HG02571 (cell line): Measurements from ENCODE around the gene KIAA1671.
"Not testable (repeated sequence)": the region's sequence is repeated elsewhere in the genome, so short reads cannot be mapped to it uniquely, and the experiment has no call there.

Source experiments
- ATAC-seq: cut with Tn5 transposase; IDR thresholded peaks from one replicate; pipeline ENCODE4 v1.9.1; 2021; ENCODE audit warnings: mild to moderate bottlenecking, moderate library complexity; ENCODE audit not compliant: unreplicated experiment

The KIAA1671 gene

DNA sequence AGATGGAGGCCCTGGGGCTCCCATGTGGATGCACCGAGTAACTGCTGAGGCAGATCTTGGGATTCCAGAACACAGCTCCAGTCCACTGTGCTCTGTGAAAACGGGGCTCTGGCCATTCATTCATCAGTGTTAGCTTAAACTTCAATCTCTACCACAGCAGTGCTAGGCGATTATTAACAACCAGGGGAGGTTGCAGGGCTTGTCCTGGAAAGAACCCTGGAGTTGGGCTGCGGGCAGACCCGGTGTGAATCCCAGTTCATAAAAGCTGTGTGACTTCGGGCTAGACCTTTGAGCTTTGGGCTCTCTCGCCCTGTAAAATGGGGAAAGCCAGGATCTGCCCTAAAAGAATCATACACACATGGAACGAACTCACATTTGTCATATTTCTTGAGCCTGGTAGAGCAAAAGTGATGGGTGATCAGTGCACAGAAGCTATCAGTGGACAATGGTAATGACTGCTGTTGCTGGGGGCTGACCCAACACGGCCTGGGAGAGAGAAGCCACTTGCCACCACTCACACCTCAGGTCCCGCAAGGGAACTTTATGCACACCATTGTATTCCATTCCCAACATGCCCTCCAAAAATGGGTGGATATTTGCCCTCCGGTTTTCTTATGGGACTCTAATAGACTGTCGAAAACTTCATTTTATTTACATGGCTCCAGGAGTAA, 231.6 kb downstream of the KIAA1671 start:
- no peak for ATAC-seq

DNA sequence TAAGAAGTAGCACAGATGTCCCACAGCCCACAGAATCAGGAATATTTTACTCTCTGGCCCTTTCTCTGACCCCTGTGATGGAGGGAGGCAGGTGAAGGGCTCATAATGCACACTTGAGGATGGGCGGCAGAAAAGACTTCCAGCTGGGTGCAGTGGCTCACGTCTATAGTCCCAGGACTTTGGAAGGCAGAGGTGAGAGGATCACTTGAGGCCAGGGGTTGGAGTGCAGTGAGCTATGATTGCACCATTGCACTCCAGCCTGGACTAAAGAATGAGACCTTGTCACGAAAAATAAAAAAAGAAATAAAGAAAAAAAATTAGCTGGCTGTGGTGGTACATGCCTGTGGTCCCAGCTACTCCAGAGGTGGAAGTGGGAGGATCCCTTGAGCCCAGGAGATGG, 233.6 kb downstream of the KIAA1671 start:
- no peak for ATAC-seq

DNA sequence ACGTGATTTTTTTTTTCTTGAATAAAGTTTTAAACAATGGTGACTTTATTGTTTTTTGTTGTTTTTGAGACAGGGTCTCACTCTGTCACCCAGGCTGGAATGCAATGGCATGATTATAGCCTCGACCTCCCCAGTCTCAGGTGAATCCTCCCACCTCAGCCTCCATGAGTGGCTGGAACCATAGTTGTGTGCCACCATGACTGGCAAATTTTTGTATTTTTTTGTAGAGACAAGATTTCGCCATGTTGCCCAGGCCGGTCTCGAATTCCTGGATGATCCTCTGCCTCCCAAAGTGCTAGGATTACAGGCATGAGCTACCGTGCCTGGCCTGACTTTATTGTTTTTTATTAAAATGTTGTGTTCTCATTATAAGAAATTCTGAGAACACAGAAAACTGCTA, 235.0 kb downstream of the KIAA1671 start:
- ATAC-seq: no peak

DNA sequence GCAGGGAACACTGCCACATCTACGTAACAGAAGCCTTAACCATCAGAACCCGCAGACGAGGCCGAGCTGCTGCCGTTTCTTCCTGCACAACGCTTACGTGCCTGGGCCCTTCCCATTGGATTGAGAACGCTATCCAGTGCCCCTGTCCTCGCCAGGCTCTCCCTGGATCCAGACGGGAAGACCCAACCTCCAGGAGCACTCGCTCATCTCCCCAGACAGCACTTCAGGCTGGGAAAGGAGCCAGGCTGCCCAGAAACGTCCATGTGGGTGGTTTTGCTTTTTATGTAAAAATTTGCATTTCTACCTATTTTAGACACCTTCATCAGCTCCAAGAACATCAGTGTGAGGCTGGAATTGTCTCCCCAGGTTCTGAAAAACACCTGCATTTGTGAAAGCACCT, 239.9 kb downstream of the KIAA1671 start:
- no peak for ATAC-seq

GRCh38 chr22:25193130-25193529, 240.6 kb downstream of the KIAA1671 start:
- no peak for ATAC-seq

- ATAC-seq: no peak
These were observed 241.0 kb downstream of the KIAA1671 start for GRCh38 chr22:25193548-25193947.

DNA sequence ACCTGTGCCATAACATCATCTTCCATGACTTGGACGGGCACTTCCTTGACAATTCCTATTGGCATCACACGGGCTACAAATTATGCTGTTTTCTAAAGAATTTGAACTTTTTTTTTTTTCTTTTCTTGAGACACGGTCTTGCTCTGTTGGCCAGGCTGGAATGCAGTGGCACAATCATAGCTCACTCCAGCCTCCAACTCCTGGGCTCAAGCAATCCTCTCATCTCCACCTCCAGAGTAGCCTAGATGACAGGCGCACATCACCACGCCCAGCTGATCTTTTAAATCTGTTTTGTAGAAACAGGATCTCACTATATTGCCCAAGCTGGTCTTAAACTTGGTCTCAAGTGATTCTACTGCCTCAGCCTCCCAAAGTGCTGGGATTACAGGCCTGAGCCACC, 243.8 kb downstream of the KIAA1671 start:
- no peak for ATAC-seq

GRCh38 chr22:25197340-25197739, 244.8 kb downstream of the KIAA1671 start:
- ATAC-seq: no peak

DNA sequence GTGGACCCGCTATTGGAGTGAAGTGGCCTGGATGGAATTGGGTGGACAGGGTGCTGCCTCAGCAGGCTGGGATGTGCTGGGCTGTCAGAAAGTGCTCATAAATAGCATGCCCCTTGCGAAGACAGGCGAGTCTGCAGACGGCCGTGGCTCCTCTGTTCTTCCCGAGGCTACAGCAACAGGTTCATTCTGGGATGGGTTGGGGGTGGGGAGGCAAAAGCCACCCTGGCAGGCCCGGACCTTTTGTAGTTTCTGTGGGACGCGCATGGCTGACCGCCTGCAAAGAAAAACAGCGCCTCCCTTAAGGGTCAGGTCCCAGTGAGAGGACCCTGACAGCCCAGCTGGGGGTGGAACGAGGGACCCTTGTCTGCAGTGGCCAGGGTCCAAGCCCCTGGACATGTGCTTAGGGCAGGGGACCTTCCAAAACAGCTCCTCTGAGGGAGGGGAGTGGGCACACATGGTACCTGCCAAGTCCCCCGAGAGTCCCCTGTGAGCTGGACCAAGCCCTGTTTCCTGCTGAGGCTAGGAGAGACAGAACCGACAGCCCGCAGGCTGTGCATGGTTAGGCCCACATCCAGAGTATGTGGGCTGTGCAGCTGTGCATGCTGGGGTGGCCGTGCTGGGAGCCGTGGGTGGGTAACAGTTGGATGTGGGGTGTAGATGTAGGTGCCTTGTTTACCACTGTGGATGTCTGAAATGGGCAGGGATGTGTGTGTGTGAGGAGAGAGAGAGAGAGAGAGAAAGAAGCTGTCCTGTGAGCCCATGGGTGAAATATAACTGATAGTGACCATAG, 247.4 kb downstream of the KIAA1671 start, which contains the start of gene CRYBB3:
CRYBB3 (plus strand) TSS at position 128 of the 790 bp plus-strand sequence. CDS start 1,539 bp downstream, outside the sequence.
- no peak for ATAC-seq

GRCh38 chr22:25200967-25201366, 248.5 kb downstream of the KIAA1671 start:
- no peak for ATAC-seq

DNA sequence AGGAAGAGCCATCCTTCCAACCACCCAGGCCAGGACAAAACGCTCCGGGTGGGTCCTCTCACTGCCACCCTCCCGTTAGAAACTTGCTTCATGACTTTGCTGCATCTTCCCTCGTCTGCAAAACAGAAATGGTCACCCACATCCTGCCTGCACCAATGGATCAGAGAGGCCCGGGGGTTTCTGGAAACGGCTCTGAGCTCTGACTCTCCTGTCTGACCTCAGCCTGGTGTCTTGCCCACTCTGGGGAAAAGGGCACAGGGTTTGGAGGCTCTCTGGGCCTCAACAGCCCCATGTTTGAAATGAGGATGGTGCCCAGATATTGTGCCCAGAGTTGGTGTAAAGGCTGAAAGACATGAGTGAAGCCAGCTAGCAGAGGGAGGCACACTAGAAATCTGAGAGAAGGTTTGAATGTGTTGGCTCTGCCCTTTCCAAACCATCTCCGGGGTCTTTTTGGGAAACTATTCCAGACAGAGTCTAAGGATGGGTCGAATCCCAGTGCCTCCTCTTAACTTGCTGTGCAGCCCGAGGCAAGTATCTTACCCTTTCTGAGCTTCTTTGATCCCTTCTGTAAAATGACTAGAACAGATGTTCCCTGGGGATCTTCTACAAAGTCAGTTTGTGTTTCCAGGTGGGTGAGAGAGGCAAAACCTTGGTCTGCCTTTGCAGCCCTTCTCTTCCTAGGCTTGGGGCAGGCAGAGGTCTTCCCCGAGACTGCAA, 249.2 kb downstream of the KIAA1671 start:
- no peak for ATAC-seq

GRCh38 chr22:25202290-25202921, 249.9 kb downstream of the KIAA1671 start:
- no peak for ATAC-seq

GRCh38 chr22:25203082-25203481, 250.6 kb downstream of the KIAA1671 start:
- no peak for ATAC-seq

GRCh38 chr22:25204547-25204946, 252.0 kb downstream of the KIAA1671 start:
- not testable (repeated sequence) for ATAC-seq

DNA sequence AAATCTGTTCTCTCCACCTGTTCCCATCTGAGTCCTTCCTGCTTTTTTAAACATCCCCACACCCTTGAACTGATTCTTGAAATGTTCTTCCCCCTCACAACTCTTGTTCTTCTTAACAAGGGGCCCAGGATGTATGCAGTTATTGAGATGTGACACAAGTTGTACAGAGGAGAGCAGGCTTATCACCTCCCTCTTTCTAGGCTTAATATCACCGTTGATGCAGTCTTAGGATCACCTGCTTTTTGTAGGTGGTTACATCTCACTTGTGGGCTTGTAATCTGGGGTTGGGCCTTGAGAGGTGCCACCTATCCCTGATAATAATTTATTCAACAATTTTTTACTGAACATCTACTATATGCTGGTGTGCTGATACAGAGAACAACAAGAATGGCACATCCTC, 253.3 kb downstream of the KIAA1671 start:
- ATAC-seq: no peak

- no peak for ATAC-seq
These were observed 254.5 kb downstream of the KIAA1671 start for GRCh38 chr22:25206998-25207397.

DNA sequence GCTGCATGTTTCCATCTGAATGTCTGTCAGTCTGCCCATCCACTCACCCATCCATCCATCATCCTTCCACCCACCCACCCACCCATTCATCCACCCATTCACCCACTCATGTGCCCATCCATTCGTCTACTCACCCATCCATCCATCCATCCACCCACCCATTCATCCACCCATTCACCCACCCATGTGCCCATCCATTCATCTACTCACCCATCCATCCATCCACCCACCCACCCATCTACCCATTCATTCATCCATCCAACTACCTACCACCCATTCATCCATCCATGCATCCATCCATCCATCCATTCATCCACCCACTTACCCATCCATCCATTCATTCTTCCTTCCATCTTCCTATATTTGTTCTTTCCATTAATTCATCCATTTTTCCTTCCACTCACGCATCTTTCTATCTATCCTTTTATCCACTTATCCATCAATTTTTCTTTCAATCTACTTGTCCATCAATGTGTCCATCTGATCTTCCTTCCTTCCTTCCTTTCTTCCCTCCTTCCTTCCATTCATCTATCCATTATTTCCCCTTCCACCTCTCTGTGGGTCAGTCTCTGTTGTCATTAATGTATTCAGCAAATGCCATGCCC, 255.1 kb downstream of the KIAA1671 start:
- no peak for ATAC-seq

DNA sequence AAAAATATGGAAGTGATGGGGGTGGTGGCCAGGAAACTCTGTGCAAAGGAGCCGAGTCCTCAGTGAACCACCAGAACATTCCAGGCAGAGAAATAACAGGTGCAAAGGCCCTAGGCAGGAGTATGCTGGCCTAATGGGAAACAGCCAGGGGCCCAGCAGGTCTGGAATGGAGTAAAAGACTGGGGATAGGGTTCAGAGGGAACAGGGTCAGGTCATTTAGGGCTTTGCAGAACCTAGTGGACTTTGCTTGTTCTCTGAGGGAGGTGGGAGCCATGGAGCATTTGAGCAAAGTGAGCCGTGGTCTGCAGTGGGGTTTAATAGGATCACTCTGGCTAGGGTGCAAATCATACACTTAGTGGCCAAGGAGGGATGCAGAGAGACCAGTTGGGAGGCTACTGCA, 255.8 kb downstream of the KIAA1671 start:
- ATAC-seq: no peak

DNA sequence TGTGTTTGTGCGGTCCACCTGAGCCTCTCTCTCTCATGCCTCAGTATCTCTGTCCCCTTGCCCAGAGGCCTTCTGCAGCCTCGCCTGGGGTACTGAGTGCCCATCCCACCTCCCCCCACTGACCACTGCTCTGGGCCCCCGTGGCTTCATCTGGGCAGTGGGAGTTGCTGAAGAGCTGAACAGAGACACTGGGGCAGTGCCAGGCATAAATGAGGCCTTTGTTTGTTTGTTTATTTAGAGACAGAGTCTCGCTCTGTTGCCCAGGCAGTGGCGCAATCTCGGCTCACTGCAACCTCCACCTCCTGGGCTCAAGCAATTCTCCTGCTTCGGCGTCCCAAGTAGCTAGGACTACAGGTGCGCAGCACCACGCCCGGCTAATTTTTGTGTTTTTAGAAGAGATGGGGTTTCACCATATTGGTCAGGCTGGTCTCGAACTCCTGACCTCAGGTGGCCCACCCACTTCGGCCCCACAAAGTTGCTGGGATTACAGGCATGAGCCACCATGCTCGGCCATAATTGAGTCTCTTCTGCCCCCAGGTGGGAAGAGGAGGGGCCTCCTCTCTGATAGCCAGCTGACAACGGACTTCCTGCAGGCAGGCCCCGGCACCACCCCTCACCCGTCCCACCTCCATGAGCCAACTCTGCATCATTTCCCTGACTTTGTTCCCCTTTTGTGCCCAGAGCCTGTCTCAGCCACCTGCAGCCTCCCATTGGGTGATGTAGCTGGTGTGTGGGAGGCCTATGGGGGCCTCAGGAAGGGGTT, 256.4 kb downstream of the KIAA1671 start:
- no peak for ATAC-seq

- ATAC-seq: no peak
These were observed 258.3 kb downstream of the KIAA1671 start for GRCh38 chr22:25210793-25211192.
